Measurements from ENCODE around the gene IL10RB. TPM values are rescaled to one million over a fixed set of nuclear protein-coding genes. Genes with fewer than 3 reads are reported as not detected.
A peak's percentile ranks its signal among the peaks of the same experiment; 100 is the strongest.

Gene IL10RB
- total RNA-seq, 1 experiment from 2014 or later: 18.2 TPM

- intact Hi-C loops (cut with micrococcal nuclease; ENCODE audit: unreplicated experiment): no loop called here
- no peak overlapping the region for H3K27ac Mint-ChIP-seq (ENCODE audit: unreplicated experiment)
- no peak for DNase-seq
- no peaks in the 10 kb centered on the region for H3K27me3 Mint-ChIP-seq (ENCODE audit: unreplicated experiment)
- H3K36me3 Mint-ChIP-seq (ENCODE audit: insufficient read depth, unreplicated experiment): peaks cover 17% of the 10 kb centered on the region
- BruUV-seq (replicated peaks): no TSS peak
- H3K4me1 Mint-ChIP-seq (ENCODE audit: low read depth, unreplicated experiment): peaks cover 51% of the 10 kb centered on the region
- H3K4me3 Mint-ChIP-seq (ENCODE audit: low read depth, unreplicated experiment): no peak overlapping the region
- no peaks in the 10 kb centered on the region for H3K9me3 Mint-ChIP-seq (ENCODE audit: low read depth, unreplicated experiment)
- no peak for TF ChIP-seq CTCF (IDR thresholded peaks at IDR 0.05; ENCODE audit: unreplicated experiment)
- CTCF ChIA-PET: interaction anchor here (0.5 to 1.3 kb wide), 2 partner anchors 25 to 35 kb away, joined by 5 to 6 read pairs; no protein-coding TSS in a partner anchor
Measured at GRCh38 chr21:33228455-33228854, 37.7 kb upstream of the IL10RB start.

GRCh38 chr21:33229099-33229783 is 36.9 kb upstream of the IL10RB start:
- peaks cover 17% of the 10 kb centered on the region for H3K36me3 Mint-ChIP-seq (ENCODE audit: insufficient read depth, unreplicated experiment)
- intact Hi-C loops (cut with micrococcal nuclease; ENCODE audit: unreplicated experiment): no loop called here
- DNase-seq: no peak
- H3K27me3 Mint-ChIP-seq (ENCODE audit: unreplicated experiment): no peaks in the 10 kb centered on the region
- H3K9me3 Mint-ChIP-seq (ENCODE audit: low read depth, unreplicated experiment): no peaks in the 10 kb centered on the region
- peak overlapping the region; percentile 77 for H3K4me3 Mint-ChIP-seq (ENCODE audit: low read depth, unreplicated experiment)
- peaks cover 53% of the 10 kb centered on the region for H3K4me1 Mint-ChIP-seq (ENCODE audit: low read depth, unreplicated experiment)
- H3K27ac Mint-ChIP-seq (ENCODE audit: unreplicated experiment): peak overlapping the region; percentile 39
- CTCF ChIA-PET: no interaction called here
- no peak for TF ChIP-seq CTCF (IDR thresholded peaks at IDR 0.05; ENCODE audit: unreplicated experiment)
- BruUV-seq (replicated peaks): no TSS peak

- peak within 1 kb of the TSS; percentile 39 for H3K27ac Mint-ChIP-seq (ENCODE audit: unreplicated experiment)
- no peaks in the 10 kb centered on the region for H3K9me3 Mint-ChIP-seq (ENCODE audit: low read depth, unreplicated experiment)
- intact Hi-C loops (cut with micrococcal nuclease; ENCODE audit: unreplicated experiment): no loop called here
- H3K27me3 Mint-ChIP-seq (ENCODE audit: unreplicated experiment): no peaks in the 10 kb centered on the region
- peak within 1 kb of the TSS; percentile 77 for H3K4me3 Mint-ChIP-seq (ENCODE audit: low read depth, unreplicated experiment)
- H3K36me3 Mint-ChIP-seq (ENCODE audit: insufficient read depth, unreplicated experiment): peaks cover 22% of the 10 kb centered on the region
- no peak for TF ChIP-seq CTCF (IDR thresholded peaks at IDR 0.05; ENCODE audit: unreplicated experiment)
- CTCF ChIA-PET: no interaction called here
- peak; percentile 75 for DNase-seq
- H3K4me1 Mint-ChIP-seq (ENCODE audit: low read depth, unreplicated experiment): peaks cover 51% of the 10 kb centered on the region
- BruUV-seq (replicated peaks): no TSS peak
Measured at GRCh38 chr21:33229784-33230544, 36.2 kb upstream of the IL10RB start, which contains the start of gene IFNAR2. TSS of gene IFNAR2 (plus strand) at chr21:33229938. CDS start at chr21:33241923, 11,985 bp downstream.

GRCh38 chr21:33230545-33231324 is 35.4 kb upstream of the IL10RB start:
- peak; percentile 56 for DNase-seq
- CTCF ChIA-PET: no interaction called here
- H3K9me3 Mint-ChIP-seq (ENCODE audit: low read depth, unreplicated experiment): no peaks in the 10 kb centered on the region
- intact Hi-C loops (cut with micrococcal nuclease; ENCODE audit: unreplicated experiment): no loop called here
- peaks cover 22% of the 10 kb centered on the region for H3K36me3 Mint-ChIP-seq (ENCODE audit: insufficient read depth, unreplicated experiment)
- no peaks in the 10 kb centered on the region for H3K27me3 Mint-ChIP-seq (ENCODE audit: unreplicated experiment)
- H3K27ac Mint-ChIP-seq (ENCODE audit: unreplicated experiment): no peak overlapping the region
- H3K4me1 Mint-ChIP-seq (ENCODE audit: low read depth, unreplicated experiment): peaks cover 43% of the 10 kb centered on the region
- TF ChIP-seq CTCF (IDR thresholded peaks at IDR 0.05; ENCODE audit: unreplicated experiment): no peak
- peak overlapping the region; percentile 77 for H3K4me3 Mint-ChIP-seq (ENCODE audit: low read depth, unreplicated experiment)
- no TSS peak for BruUV-seq (replicated peaks)
